NCI-H1417 (cell line): ENCODE results near the gene CRIP2.

ENCODE experiments used
- DNase-seq, 3 experiments: peaks; one replicate each; lab custom pipeline; 2025; lab: John Stamatoyannopoulos, UW

CRIP2 gene

DNA sequence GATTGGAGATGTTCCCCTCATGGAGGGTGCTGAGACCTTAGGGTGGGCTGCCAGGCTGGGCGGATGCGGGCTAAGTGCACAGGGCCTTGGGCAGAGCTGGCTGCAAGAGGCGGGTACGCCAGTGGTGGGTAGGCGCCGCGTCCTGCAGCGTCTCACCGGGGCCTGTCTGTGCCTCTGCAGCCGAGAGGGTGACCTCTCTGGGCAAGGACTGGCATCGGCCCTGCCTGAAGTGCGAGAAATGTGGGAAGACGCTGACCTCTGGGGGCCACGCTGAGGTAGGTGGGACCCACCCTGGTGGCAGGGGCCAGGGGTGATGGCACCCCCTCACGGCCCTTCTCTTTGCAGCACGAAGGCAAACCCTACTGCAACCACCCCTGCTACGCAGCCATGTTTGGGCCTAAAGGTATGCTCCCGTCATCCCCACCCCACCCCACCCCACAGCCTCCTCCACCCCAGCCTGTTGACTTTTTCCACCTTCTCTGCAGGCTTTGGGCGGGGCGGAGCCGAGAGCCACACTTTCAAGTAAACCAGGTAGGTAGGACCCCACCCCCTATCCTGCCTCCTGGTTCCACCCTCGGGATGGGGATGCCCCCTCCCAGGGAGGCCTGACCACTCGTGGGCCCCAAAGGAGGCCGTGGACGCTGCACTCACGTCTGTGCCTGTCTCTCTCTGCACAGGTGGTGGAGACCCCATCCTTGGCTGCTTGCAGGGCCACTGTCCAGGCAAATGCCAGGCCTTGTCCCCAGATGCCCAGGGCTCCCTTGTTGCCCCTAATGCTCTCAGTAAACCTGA, 13.6 kb downstream of the CRIP2 start:
- no peak for DNase-seq

DNA sequence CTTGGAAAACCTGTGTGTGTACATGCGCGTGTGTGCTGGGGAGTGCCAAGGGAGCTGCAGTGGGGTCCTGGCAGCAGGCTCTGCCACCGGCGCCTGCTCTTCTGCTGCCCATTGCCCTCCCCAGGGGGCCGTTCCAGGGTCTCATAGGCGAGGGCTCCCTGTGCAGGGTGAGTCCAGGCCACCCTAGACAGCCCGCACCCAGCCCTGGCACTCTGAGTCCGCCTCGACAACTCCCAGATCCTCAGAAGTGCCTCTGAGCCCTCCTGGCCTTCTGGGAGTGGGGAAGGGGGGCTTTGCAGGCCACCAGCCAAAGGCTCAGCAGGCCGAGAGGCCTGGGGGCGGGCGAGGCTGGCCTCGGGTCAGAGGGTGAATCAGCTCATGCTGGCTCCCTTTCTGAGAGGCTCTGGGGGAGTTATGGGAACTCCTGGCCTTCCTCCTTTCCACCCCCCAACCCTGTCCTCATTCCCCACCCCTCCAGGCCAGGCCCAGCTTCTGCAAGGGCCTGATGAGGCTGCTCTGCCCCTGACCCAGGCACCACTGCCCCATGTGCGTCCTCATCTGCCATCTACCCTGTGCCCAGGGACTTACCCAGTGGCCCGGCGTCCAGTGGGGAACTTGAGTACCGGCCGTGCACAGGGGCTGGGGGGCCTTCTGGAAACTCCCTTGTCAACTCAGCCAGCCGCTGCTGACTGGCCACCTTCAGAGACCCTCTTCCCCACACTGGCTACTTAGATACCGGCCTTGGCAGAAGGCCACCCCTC, 14.3 kb downstream of the CRIP2 start:
- no peak for DNase-seq

DNA sequence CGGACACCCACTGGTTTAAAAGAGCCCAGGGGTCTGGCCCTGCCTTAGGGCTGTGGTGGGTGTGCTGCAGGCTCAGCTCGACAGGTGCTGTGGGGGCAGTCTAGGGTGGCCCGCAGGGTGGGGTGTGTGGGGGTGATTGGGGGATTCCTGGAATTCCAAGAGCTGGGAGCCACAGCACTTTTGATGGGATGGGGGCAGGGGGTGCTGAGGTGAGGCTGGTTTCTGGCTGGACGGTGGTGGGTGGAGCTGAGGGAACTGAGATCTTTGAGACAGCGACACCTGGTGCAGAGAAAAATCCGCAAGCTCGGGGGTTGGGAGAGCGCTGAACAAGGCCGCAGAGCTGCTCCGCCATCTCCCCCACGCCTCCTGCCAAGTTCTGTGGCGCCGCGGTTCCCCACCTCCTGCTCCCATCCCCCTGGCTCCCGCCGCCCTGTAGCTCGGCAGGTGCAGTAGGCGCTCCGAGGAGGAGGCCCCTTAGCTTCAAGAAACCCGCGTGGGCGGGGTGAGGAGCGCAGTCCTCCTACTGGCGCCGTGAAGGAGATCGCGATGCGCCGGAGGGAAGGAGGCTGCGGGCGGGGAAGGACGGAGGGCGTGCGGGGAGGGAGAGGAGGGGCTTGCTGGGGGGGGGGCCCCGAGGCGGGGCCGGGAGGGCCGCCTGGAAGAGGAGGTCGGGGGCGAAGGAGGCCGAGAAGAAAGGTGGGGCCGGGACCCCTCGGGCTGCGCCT, 15.1 kb downstream of the CRIP2 start:
- peak; percentile 89 to 97 (median 97) for DNase-seq

DNA sequence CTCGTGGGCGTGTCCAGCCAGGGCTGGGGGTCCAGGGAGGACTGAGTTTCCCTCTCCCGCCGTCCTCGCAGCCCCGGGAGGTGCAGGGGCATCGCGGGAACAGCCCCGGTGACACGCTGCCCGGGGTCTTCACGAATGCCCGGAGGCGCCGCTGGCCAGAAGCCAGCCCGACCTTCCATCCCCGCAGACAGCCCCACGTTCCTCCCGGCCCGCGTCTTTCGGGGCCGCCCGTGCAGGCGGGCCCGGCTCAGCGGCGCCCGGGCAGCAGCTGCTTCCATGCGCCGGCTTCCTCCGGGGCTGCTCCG, 15.6 kb downstream of the CRIP2 start:
- DNase-seq = peak in 1 of 3 experiments; percentile 83

DNA sequence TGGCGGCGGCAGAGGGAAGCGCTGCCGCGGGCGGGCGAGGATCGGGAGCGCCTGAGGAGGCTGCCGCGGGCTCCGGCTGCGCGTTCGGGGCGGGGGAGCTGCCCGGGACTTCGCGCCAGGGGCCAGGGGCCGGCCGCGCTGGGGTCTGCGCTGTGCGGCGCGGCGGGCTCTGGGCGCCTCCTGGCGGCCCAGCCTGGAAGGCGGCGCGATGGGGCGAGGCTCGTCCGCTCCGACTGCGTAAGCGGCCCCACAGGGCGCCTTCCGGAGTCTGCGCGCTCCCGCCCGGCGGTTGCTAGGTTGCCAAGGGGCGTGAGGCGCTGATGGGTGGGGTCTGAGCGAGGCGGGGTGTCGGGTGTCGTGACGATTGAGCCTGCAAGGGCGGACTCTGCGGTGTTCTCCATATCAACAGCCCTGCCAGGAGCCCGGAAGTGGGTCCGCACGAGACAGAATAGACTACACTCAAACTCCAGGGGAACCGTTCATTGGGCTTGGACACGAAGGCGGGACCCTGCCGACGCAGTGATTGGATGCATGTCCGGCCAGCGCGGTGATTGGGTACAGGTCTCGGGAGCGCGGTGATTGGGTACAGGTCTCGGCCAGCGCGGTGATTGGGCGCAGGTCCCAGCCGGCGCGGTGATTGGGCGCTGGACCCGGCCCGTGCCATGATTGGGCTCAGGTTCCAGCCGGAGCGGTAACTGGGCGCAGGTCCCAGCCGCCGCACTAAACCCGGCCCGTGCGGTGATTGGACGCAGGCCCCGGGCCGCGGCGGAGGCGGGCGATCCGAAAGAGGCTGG, 16.1 kb downstream of the CRIP2 start, which contains the start of gene TEDC1:
Gene TEDC1, plus strand, starts transcription at position 675 of the 794 bp plus-strand sequence. CDS start 130 bp downstream, outside the sequence.
- DNase-seq = peak; percentile 99 to 100 (median 100)

DNA sequence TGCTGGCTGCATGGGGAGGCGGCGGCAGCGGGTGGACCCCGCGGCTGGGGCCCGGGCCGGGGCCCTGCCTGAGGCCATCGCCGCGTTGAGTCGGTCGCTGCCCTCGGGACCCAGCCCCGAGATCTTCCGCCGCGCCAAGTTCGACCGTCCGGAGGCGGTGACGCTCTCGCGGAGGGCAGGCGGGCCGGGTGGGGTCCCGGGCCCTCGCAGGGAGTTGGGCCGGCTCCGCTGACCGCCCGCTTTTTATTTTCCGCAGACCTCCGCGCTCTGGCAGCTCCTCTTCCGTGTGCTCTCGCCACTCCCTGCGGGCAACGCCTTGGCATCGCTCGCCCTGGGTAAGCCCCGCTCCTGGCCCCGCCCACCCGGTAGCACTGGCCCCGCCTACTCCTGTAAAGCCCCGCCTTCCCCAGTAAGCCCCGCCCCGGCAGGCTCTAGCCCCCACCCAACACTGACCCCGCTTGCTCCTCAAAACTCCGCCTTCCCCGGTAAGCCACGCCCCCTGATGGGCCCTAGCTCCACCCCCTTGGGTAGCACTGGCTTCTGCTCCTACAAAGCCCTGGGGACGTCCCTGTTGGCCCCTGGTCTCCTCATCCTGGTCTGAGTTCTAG, 16.8 kb downstream of the CRIP2 start:
- DNase-seq = peak; percentile 61 to 85 (median 73)

DNA sequence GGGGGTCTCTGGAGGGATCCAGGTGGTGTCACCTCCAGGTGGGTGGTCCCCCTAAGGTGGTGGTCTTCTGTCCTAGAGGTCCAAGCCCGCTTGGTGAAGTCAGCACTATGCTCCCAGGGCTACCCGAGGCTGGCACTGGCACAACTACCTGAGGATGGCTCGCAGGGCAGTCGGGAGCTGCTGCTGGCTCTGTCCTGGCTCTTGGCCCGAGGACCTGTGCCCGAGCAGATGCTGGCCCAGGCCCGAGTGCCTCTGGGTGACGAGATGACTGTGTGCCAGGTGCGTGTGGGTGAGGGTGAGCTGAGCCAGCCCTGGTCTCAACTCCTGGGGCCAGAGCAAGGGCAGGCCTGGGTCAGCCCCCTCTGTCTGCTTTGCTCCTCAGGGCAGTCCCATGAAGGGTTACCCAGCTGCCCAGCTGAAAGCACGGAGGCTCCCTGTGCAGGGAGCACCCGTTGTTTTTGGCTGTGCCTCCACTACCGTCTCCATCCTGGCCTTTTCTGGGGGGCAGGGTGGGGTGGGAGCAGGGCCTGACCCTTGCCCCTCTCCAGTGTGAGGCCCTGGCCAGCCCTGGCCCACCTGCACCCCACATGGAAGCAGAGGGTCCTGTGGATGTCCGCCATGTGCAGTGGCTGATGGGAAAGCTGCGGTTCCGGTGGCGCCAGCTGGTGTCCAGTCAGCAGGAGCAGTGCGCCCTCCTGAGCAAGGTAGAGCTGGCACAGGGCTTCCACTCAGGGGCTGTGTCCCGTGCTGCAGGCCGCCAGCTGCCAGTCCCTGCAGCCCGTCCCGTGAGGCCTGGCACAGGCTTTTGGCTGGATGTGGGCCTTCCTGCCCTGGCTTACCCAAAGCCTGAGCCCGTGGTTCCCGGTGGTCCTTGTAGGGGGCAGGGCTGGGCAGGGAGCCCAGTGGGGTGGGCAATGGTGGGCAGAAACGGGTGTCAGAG, 17.7 kb downstream of the CRIP2 start:
- DNase-seq = no peak

DNA sequence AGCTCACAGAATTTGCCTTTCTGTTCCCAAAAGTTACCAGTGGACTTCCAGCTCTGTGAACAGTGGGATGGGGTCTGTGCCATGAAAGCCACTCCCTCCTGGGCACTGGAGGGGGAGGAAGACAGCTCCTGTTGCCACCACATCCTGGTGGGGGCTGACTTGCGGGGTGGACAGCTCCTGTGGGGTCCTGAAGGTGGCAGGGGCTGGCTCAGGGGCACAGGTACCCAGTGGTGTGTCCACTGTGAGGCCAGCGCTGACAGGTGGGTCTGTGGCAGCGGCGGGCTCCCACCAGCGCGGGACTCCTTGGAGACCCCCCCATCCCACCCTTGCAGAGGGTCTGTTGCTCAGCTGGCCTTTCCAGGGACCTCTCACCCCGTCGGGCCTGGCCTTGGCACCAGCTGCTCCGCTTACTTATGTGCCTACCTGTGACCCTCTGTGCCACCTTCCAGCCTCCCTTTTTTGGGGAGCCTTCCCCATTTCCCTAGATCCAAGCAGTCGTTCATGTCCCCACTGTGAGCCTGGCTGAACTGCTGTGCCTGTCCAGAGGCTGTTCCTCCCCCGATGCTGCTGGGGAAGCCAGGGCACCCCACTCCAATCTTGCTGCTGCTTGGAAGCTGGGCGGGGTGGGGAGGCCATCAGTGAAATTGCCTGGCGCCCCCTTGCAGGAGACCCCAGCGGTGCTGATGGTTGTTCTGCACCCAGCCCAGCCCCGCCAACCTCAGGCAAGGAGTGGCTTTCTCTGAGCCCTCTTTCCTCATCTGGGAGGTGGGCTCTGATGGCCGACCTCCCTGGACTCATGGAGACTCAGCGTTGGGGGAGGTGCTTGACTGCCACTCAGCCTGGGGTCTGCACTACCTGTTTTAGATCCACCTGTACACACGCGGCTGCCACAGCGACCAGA, 18.6 kb downstream of the CRIP2 start:
- DNase-seq = no peak

DNA sequence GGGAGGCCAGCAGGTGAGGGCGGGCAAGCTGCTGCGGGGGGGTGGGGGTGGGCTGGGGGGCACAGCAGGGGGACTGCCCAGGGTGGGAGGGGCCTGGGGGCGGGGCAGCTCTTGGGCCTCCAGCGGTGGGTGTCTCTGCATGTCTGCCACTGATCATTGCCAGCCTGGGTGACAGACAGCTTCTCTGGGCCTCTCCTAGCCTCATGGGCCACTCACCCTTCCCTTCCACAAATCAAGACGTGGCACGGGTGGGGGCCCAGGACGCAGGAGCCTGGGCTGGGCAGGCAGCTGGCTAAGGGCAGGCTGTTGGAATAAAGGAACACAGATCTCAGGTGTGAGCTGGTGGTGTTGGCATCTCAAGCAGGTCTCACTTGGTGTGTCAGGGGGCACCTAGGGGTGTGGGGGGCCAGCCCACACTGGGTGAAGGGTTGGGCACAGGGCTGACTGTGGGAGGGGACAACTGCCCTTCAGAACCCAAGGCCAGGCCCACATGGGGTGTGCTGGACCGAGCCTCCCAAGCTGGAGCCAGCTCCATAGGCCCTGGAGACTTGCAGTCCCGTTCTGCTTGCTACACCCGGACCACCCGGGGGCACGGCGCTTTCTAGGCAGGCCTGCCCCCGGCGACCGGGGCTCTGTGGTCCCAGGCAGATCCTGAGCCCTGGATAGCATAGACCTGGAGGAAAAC, 19.4 kb downstream of the CRIP2 start:
- no peak for DNase-seq

DNA sequence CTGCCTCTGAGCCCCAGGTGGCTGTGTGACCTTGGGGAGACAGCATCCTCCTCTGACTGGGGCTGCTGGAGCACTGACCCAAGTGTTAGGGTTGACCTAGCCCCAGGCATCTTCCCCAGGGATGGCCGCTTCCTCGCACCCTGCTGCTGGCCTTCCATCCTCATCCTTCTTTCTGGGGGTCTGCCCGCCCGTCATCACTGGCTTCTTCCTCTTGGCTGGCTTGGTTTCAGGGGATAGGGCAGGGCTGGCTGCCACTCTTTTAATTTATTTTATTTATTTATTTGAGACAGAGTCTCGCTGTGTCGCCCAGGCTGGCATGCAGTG, 19.9 kb downstream of the CRIP2 start:
- DNase-seq = no peak

DNA sequence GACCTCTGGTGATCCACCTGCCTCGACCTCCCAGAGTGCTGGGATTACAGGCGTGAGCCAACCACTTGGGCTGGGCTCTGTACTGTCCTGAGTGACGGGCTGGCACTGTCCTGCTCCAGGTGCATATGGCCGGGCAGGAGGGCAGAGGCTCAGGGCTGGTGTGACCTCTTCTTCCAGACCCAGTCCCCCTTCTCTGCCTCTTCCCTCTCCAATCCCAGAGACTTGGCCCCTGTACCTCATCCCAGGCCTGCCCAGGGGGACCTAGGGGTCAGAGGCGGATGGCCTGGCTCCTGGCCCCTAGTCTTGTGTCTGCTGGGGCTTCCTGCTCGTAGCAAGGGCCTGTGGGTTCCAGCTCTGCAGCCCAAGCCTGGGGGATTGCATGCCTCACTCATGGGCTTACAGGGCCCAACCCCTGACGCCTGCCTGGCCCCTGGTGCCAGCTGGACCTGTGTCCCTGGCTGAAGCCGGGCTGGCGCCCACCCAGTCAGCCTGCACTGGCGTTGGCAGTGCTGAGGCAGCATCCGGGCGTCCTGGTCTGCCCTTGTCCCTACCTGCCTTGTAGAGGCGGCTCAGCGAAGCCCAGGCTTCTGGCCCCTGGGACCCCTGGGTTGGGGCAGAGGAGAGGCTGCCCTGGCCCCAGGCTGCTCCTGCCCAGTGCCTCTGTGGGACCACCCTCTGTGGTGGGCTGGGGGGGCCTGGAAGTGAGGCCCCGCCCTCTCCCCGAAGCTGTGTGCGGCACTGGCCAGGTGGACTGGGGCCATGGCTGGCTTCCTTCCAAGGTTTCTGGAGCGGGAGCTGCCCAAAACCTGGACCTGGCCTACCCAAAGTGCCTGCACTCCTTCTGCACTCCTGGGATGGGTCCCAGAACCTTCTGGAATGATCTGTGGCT, 20.7 kb downstream of the CRIP2 start:
- no peak for DNase-seq

DNA sequence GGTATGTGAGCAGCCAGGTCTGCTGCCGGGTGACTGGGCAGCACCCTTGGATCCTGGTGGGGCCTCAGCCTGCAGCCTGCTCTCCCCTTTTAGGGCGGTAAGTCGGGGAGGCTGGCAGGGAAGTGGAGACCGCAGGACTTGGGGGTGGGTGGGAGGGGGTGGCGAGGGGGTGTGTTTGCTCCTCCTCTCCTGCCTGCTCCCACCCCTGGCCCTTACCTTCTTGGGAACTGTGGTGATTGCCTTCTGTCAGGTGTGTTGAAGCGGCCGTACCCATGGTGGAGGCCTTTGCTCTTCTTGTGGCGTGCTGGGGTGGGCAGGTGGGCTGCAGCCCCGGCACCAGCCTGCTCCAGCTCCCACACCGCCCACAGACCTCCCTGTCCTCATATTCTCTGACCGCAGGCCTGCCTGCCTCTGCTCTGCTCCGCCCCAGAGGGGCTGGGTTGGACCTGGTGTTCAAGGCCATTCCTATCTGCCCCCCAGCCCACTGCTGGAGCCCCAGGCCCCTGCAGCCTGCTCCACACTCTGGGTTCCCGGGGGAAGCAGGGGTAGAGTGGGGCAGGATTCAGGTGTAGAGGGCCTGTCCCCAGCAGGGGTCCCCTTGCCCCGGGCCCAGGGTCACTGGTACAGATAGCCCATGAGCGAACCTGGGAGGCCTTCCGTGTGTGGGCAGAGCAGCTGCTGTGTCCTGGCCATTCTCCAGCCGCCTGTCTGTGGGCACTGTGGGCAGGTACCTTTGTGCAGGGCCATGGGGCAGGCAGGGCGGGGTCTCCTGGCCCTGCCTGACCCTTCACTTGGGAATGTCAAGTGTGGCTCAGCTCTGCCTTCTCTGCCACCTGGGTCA, 21.6 kb downstream of the CRIP2 start:
- DNase-seq = no peak

DNA sequence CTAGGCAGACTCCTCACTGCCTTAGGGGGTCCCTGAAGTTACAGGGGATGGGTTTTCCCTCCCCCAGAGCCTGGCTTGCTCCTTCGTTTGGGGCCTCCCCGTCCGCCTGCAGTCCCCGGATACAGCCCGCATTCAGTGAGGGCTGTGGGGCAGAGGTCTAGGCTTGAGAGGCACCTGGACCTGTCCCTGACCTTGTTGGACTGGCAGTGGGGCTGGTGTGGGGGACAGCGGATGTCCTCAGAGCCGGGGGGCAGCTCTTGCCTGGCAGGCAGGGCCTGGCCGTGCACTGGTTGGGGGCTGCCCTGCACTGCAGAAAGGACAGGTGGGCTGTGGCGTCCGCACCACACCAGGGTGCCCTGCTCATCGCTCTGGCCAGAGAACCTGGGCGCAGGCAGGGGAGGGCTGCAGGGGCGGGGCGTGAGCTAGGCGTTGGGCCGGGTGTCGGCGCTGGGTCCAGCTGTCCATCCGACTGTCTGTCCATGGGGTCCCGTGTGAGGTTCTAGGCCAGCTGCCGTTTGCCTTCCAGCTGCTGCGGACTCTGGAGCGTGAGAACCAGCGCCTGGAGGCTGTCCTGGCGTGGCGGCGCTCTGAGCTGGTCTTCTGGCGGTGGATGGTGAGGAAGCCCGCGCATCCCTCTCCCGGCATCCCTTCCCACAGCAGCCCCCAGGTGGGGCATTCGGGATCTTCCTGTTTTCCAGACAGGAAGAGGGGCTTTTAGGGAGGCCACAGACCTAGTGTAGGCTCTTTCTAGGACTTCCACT, 22.4 kb downstream of the CRIP2 start:
- DNase-seq = no peak

DNA sequence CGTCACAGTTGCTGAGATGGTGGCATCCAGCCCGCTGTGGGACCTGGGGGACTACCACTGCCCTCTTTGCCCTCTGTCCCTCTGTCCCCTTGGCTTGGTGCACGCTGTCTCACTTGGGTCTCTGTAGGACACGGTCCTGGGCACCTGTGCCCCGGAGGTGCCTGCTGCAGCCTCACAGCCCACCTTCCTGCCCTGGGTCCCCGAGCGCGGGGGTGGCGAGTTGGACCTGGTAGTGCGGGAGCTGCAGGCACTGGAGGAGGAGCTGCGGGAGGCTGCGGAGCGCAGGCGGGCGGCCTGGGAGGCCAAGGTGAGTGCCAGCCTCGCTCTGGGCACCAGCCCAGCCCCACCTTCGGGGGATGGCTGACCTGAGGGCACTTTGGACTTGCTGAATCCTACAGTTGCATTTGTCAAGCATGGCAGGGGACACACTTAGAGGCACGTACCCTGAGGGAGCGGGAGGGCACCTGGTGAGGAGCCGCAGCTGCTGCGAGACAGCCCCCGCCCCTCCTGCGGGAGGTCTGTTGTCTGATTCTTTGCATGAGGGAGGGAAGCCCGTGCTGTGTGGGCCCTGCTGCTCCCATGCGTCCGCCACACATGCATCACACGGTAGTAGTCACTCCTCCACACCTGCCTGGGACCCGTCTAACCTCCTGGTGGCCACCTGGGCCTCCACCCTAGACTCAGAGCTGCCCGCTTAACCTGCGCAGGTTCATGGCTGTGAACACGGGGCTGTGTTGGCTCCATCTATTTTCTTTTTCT, 23.2 kb downstream of the CRIP2 start:
- DNase-seq = peak in 2 of 3 experiments; percentile 91 to 96
